HEK293T (cell line): ENCODE measurements around the gene BACH2.

Experiments used
- CTBP1 ChIP-seq: fragments of 450-650 bp; IDR thresholded peaks from 2 replicates; pipeline ENCODE4 v1.6.1; 2016; ENCODE audit warnings: borderline replicate concordance
- ELF4 ChIP-seq: fragments of 450-650 bp; IDR thresholded peaks from 2 replicates; pipeline ENCODE4 v1.6.1; 2017; ENCODE audit warnings: antibody characterized with exemption
- FOXA1 ChIP-seq: fragments of 450-650 bp; IDR thresholded peaks from 2 replicates; pipeline ENCODE4 v1.6.1; 2016; ENCODE audit warnings: mild to moderate bottlenecking
- FOXK2 ChIP-seq: fragments of 450-650 bp; IDR thresholded peaks from 2 replicates; pipeline ENCODE4 v1.6.1; 2016; ENCODE audit warnings: mild to moderate bottlenecking
- FOXM1 ChIP-seq: fragments of 450-650 bp; IDR thresholded peaks from 2 replicates; pipeline ENCODE4 v1.6.1; 2017; ENCODE audit warnings: mild to moderate bottlenecking, borderline replicate concordance
- HDGF ChIP-seq: fragments of 450-650 bp; IDR thresholded peaks from 2 replicates; pipeline ENCODE4 v1.6.1; 2017; ENCODE audit warnings: antibody characterized with exemption, borderline replicate concordance
- L3MBTL2 ChIP-seq: fragments of 450-650 bp; conservative IDR thresholded peaks from 2 replicates; pipeline ENCODE4 v1.6.1; 2016; ENCODE audit warnings: mild to moderate bottlenecking
- PKNOX1 ChIP-seq: fragments of 450-650 bp; IDR thresholded peaks from 2 replicates; pipeline ENCODE4 v1.6.1; 2016
- SP1 ChIP-seq: fragments of 450-650 bp; IDR thresholded peaks from 2 replicates; pipeline ENCODE4 v1.6.1; 2017
- SUZ12 ChIP-seq: fragments of 450-650 bp; IDR thresholded peaks from 2 replicates; pipeline ENCODE4 v1.6.1; 2016; ENCODE audit warnings: mild to moderate bottlenecking
- TARDBP ChIP-seq: fragments of 450-650 bp; IDR thresholded peaks from 2 replicates; pipeline ENCODE4 v1.6.1; 2016

GRCh38 chr6:90068703-90069523 is 227.7 kb downstream of the BACH2 start:
- TF ChIP-seq TARDBP (no peak), SP1 (no peak), HDGF (no peak), PKNOX1 (no peak), ELF4 (no peak), L3MBTL2 (no peak), FOXM1 (no peak), FOXA1 (no peak), SUZ12 (no peak), FOXK2 (no peak), CTBP1 (no peak)
